ENCODE results near the gene MYRFL. TPM values are rescaled to one million over a fixed set of nuclear protein-coding genes. Genes with fewer than 3 reads are reported as not detected.

Gene MYRFL
- total RNA-seq, 4 donors from 2014 or later: 0.27 to 3.3 (median 1.5) TPM

DNA sequence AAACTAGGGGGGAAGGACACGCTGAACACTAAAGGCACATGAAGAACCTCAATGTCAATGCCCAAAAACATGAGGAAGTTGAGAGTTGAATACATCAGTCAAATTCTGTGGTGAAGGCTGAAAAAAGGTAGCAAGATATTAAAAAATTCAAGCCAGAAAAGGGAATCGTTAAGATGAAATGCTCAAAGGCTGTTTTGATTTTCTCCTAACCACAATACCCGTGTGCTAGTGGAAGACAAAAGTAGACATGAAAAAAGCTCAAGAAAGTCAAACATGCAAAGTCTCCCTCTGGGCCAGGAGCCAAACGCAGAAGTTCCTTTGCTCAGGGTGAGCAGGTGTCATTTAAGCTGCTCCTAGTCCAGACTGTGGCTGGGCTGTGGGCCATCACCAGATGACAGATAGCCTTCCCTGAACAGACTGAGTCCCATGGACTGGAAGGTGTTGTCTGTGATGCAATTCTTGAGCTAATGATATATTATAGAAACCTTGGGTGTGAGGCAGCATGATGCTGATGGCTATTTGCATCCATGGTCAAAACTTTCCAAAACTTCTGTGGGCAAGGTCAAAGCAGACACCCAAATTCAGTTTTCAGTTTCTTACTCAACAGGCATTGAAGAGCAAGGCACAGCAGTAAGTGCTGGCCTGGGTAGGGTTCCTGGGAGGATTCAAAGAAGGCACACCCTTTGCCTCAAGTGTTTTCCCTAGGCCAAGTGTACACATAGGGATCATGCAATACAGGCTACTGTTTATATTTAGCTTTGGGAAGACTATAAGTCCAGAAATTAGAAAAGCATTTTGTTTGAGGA is 81.6 kb downstream of the MYRFL start:
- DNase-seq (ENCODE audit: low spot score in 2 of 2): no peak
- 75 to 82% methylated on average over 4 of the region's 4 CpGs for WGBS, 2 donors
- intact Hi-C loops (cut with DNase I; ENCODE audit: low total_unique reads): no loop called here
- no peak for TF ChIP-seq POLR2A (IDR thresholded peaks at IDR 0.05)
- TF ChIP-seq, protein P1, sequence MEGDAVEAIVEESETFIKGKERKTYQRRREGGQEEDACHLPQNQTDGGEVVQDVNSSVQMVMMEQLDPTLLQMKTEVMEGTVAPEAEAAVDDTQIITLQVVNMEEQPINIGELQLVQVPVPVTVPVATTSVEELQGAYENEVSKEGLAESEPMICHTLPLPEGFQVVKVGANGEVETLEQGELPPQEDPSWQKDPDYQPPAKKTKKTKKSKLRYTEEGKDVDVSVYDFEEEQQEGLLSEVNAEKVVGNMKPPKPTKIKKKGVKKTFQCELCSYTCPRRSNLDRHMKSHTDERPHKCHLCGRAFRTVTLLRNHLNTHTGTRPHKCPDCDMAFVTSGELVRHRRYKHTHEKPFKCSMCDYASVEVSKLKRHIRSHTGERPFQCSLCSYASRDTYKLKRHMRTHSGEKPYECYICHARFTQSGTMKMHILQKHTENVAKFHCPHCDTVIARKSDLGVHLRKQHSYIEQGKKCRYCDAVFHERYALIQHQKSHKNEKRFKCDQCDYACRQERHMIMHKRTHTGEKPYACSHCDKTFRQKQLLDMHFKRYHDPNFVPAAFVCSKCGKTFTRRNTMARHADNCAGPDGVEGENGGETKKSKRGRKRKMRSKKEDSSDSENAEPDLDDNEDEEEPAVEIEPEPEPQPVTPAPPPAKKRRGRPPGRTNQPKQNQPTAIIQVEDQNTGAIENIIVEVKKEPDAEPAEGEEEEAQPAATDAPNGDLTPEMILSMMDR (IDR thresholded peaks at IDR 0.05): no peak
- H3K4me3 ChIP-seq (ENCODE audit: low read depth, poor library complexity, severe bottlenecking): no peak overlapping the region

DNA sequence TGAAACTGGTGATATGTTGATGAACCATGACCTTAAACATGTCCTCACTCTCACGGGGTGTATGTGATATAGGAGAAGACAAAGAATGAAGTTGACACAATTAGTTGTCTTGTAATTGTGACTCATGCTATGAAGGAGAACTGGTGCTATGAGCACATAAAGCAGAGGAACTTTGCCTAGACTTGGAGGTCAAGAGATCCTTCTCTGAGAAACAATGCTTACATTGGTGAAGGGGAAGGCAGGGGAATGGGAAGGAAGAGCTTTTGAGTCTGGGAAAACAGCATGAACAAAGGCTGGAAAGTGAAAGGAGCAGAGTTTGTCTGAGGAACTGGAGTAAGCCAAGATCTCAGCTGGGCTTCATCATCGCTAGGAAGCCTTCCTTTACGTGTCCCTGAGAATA is 83.2 kb downstream of the MYRFL start:
- no peak for TF ChIP-seq POLR2A (IDR thresholded peaks at IDR 0.05)
- TF ChIP-seq, protein P1 (IDR thresholded peaks at IDR 0.05): no peak
- no peak for DNase-seq (ENCODE audit: low spot score in 2 of 2)
- H3K4me3 ChIP-seq (ENCODE audit: low read depth, poor library complexity, severe bottlenecking): no peak overlapping the region
- 72 to 79% methylated on average over 3 of the region's 3 CpGs for WGBS, 2 donors
- intact Hi-C loops (cut with DNase I; ENCODE audit: low total_unique reads): no loop called here

DNA sequence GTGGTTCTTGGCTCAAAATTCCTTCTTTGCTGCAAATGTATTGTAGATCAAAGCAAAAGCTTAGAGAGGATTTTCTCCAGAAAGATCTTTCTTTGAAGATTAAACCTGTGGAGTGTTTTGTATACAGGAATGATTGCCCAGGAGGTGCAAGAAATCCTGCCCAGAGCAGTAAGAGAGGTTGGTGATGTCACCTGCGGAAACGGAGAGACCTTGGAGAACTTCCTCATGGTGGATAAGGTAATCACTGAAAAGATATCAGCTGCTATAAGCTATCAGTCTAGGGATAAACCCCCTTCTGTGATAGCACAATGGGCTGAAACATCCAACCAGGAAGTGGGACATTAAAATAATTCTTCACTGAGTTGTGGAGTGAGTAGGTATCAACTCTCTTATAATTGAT is 85.7 kb downstream of the MYRFL start:
- intact Hi-C loops (cut with DNase I; ENCODE audit: low total_unique reads): no loop called here
- DNase-seq (ENCODE audit: low spot score in 2 of 2): no peak
- no peak overlapping the region for H3K4me3 ChIP-seq (ENCODE audit: low read depth, poor library complexity, severe bottlenecking)
- WGBS, 2 donors: 63 to 64% methylated on average over 2 of the region's 2 CpGs
- TF ChIP-seq POLR2A (IDR thresholded peaks at IDR 0.05): no peak
- TF ChIP-seq, protein P1 (IDR thresholded peaks at IDR 0.05): no peak

DNA sequence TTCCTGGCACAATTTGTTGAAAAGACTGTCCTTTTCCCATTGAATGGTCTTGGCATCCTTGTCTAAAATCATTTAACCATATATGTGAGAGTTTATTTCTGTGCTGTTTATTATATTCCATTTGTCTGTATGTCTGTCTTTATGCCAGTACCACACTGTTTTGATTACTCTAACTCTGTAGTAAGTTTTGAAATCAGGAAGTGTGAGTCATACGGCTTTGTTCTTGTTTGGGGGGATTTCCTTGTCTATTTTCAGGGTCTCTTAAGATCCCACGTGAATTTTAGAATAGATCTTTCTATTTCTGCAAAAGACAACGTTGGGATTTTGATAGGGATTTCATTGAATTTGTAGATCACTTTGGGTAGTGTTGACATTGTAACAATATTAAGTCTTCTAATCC is 88.5 kb downstream of the MYRFL start:
- TF ChIP-seq POLR2A (IDR thresholded peaks at IDR 0.05): no peak
- TF ChIP-seq, protein P1 (IDR thresholded peaks at IDR 0.05): no peak
- 60 to 61% methylated on average over 3 of the region's 3 CpGs for WGBS, 2 donors
- intact Hi-C loops (cut with DNase I; ENCODE audit: low total_unique reads): no loop called here
- no peak for DNase-seq (ENCODE audit: low spot score in 2 of 2)
- H3K4me3 ChIP-seq (ENCODE audit: low read depth, poor library complexity, severe bottlenecking): no peak overlapping the region

DNA sequence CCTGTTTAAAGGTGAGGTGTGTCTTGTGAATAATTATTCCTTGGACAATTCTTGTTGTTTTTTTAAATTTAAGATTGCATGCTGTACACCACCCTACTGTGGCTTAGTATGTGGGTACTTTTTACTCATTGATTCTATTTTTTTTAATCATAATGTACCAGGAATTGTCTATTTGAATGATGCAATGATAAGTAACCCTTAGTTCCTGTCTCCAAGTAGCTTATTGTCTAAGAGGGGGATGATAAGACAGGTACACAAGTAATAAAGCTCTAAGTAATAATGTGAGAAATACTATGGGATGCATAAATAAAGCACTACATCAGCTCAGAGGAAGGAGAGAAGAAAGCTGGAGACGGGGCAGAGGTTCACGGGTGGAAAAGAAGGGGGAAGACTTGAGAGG is 90.9 kb downstream of the MYRFL start:
- WGBS, 2 donors: 96 to 97% methylated on average over 2 of the region's 2 CpGs
- DNase-seq (ENCODE audit: low spot score in 2 of 2): no peak
- H3K4me3 ChIP-seq (ENCODE audit: low read depth, poor library complexity, severe bottlenecking): no peak overlapping the region
- TF ChIP-seq, protein P1 (IDR thresholded peaks at IDR 0.05): no peak
- no peak for TF ChIP-seq POLR2A (IDR thresholded peaks at IDR 0.05)
- intact Hi-C loops (cut with DNase I; ENCODE audit: low total_unique reads): no loop called here

Data from lower leg skin (tissue), 4 donors.